GM19467 (cell line): ENCODE results near the gene NFIX.

Experiments used
- ATAC-seq: cut with Tn5 transposase; IDR thresholded peaks from one replicate; pipeline ENCODE4 v1.9.1; 2021; ENCODE audit warnings: mild to moderate bottlenecking, moderate library complexity; ENCODE audit not compliant: unreplicated experiment

Gene NFIX

DNA sequence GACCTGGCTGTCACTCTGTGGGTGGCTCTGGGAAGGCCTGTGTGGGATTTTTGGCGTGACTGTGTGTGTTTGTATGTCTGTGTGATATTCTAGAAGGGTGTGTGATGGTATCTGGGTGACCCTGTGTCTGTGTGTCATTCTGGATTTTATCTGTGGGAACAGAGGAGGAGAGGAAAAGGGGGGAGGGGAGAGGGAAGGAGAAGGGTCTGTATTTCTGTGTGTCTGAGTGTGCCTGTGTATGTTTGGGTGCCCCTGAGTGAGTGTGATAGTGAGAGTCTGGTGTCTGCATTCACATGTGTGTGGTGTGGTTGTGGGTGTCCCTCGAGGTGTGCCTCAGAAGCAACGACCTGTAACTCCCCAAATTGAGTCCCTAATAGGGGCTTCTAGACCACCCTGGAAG lies 8.1 kb upstream of the NFIX start:
- ATAC-seq, result no peak

DNA sequence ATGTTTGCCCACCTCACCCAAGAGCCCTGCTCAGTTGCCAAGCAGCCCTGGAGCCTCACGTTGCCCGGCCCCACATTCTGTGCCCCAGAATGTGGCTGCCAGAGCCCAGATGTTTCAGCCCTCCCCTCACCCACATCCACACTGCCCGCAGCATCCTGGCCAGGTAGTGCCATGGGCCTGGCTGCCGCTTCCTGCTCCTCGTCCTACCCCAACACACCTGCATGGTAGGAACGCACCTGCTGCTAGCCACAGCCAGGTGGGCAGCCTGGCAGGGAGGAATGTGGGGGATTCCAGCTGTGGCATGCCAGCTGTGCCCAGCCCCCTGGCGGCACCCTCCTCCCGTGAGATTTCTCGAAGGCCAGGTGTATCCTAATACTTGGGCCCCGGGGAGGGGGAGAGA lies 7.5 kb upstream of the NFIX start:
- ATAC-seq, result no peak

DNA sequence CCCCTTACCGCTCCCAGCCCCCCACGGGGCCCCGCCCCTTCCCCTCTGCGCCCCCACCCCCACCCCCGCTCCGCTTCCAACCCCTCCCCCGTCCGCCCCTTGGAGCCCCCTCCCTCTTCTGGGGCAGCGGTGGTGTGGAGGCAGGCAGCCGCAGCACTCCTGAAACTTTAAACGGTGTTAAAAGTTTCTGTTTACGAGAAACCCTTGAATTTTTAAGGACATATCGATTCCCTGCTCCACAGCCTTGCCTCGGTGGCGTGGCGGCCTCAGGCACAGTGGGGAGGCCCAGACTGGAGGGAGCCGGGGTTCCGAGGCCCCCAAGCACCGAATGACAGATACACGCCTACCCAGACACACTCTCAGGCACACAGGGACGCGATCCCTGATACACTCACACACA lies 4.8 kb upstream of the NFIX start:
- no peak for ATAC-seq

DNA sequence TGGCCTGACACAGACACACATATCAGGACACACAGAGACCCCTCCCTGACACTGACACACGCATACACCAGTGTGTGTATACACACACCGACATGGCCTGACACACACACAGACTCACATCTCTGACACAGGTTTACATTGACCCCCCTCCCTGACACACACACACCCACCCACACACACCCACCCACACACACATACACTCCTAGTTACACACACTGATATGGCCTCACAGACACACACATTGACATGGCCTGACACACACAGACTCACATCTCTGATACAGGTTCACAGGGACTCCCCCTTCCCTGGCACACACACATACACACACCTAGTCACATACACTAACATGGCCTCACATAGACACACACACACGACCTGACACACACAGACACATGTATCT lies 4.4 kb upstream of the NFIX start:
- ATAC-seq, result no peak

DNA sequence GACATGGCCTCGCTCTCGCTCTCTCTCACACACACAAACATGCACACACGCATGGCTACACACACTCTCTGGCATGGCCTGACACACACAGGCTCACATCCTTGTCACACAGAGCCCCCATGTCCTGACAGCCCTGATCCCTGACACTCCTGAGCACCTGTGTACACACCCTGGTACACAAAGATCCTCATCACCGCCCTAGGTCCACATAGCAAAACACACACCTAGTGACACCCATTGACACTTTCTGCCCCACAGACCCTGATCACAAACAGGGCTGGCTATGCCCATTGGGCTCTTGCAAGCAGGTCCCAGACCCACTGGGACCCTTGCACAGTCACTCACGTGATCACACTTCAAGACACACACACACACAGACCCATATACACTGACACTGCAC lies 4.0 kb upstream of the NFIX start:
- ATAC-seq, result no peak

DNA sequence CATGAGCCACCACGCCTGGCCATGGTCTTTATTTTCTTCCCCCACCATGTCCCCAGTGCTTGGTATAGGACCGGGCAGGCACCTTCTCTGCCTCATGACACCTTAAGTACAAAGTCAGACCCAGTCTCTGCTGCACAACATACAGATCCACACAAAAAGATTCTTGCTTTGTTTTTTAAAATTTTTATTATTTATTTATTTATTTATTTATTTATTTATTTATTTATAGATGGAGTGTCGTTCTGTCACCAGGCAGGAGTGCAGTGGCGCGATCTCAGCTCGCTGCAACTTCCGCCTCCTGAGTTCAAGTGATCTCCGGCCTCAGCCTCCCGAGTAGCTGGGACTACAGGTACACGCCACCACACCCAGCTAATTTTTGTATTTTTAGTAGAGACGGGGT lies 2.5 kb upstream of the NFIX start:
- ATAC-seq, result no peak

DNA sequence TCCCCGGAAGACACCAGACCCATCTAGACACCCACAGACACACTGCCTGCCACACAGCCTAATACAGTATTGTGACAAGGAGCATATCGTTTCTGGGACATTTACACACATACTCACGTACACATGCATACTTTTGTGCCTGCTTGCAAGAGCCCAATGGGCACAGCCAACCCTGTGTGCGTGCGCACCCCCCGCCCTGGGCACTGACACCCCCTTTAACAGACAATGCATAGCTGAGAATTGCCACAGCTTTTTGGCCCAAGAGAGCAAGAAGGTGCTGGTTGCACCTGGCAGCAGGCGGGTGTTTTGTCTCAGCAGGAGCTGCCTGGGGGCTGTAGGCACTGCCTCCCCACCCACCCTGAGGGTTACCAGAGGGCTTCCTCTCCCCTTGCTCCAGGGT lies 1.7 kb upstream of the NFIX start:
- no peak for ATAC-seq

DNA sequence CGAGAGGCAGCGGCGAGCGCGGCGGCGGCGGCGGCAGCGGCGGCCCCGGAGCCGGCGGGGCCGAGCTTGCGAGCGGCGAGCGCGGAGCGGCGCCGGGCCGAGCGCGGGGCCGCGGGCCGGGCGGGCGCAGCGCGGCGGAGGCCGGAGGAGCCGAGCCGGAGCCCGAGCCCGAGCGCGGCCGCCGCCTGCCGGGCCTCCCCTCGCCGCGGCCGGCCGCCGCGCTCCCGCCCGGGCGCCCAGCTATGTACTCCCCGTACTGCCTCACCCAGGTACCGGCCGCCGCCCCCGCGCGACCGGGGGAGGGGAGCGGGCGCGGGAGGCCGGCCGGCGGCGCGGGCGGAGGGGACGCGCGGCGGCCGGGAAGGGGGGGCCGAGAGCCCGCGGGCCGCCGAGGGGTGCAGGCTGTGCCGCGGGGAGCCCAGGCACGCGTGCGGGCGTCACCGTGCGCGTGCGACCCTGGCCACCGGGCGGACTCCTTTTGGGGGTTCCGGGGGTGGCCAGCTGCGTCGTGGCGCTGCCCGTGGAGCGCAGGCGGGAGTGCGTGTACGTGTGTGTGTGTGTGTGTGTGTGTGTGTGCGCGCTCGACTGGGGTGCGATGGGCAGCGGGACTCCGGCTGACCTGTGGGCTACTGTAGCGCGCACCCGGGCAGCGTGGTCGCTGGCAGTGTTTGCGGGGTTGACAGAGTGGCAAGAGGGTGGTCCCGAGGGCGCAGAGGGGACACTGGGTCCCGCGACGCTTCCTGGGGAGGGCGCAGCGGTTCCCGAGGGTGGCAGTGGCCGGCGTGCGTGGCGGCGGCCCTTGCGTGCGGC lies 526 bp downstream of the NFIX start:
- no peak for ATAC-seq

DNA sequence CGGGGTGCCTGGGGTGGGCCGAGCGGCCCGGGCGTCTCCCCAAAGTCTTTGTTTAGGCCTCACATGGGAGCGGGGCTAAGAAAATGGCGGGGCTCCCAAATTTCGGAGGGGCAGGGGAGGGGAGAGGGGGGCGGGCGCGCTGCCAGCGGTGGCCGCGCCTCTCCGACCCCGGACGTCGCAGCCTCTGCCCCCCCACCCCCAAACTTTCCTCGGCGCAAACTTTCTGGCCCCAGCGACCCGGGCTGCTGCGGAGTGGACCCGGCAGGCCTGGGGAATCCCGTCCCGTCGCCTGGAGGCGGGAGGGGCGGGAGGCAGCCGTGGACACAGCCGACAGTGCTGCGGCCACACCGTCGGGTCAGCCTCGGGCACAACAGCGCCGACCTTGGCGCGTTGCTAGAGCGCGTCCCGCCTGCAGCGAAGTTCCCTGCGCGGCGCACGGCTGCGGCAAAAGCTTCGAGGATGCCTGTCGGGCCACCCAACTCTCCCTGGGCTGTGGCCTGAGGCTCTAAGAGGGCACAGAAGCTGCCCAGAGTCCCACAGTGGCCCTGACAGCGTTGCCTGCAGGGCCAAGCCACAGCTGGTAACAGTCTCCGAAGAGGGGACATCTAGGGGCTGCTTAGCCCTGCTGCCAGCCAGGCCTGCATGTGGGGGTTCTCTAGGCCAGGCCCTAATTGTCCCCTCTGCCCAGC lies 1.3 kb downstream of the NFIX start:
- ATAC-seq, result no peak

DNA sequence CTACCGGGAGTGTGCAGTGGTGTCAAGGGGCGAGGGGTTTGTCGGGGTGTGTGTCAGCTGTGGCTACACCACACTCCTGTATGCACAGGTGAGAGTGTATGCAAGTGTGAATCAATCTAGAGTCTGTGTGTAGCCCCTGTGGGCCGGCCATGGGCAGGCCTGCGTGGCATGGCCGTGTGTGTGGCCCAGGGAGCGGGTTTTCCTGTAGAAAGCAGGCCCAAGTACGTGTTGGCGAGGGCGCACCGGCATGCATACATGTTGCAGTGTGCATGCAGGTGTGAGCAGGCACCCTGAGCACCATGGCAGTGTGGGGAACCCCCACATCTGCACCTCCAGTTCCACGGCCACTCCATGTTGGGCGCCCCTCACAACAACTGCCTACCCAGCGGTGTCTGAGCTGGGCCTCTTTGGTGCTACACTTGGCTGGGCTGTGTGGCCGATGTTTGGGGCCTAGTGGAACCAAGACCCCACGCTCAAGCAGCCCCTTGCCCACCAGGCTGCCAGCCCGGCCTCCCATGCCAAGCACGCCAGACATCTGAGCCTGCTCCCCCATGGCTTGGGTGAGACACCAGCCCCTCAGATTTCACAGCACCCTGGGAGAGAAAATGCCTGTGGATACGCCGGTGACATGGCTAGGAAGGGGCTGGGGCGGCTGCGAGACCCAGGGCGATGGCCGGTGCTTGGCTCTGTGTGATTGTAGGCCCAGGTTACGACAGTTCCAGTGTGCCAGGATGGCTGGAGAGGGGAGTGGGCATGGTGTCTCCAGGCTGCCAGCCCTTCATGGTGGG lies 2.1 kb downstream of the NFIX start:
- no peak for ATAC-seq

DNA sequence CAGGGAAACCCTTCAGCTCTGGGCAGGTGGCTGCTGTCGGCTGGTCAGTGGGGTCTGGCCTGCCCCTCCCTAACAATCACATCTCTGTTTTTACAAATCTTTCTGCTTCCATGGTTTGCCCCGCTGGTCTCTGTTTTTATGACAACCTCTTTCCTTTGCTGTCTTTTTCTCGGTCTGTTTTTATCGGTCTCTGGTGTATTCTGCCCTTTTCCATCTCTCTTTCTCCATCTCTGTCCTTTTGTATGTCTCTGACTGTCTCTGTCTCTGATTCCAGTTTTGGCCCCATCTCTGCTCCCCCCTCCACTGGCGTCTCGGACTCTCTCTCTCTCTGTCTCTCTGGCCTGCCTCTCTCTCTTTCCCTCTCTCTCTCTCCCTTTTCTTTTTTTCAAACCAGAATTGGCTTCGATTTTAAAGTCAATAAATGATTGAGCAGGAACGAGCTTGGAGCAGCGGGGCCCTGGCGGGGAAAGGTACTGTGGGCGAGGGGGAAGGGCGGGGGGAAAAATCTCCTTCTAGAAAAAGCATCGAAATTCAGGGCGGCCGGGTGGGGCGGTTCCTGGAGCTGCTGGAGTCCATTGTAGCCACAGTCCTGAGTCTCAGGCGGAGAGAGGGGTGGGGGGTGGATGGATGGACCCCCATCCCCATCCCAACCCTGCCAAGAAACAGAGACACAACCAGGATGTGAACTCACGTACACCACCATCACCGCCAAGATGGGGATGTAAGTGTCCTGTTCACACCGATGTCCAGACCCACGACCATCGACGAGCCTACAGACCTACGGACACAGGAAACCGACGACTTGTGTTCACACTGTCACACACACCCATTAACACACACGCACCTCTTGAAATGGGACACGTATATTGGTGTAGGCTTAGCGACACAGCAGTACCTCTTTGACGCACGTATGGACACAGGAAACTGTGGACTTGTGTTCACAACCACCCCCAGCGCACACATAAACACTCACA lies 3.0 kb downstream of the NFIX start:
- ATAC-seq, result no peak

DNA sequence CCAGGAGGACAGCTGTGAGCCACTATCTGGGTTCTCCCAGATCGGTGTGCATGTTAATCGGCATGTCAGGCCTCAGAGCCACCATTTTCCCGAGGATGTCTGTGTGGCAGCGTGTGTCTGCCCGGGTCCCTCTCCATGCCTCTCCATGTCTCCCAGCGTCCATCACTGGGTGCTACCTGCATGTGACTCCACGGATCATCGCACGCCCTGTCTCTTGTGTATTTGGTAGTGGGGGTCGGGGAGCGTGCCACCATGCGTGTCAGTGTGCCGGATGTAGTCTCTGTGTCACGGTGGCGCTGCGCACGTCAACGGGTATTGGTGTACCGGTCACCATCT lies 5.9 kb downstream of the NFIX start:
- ATAC-seq, result no peak

DNA sequence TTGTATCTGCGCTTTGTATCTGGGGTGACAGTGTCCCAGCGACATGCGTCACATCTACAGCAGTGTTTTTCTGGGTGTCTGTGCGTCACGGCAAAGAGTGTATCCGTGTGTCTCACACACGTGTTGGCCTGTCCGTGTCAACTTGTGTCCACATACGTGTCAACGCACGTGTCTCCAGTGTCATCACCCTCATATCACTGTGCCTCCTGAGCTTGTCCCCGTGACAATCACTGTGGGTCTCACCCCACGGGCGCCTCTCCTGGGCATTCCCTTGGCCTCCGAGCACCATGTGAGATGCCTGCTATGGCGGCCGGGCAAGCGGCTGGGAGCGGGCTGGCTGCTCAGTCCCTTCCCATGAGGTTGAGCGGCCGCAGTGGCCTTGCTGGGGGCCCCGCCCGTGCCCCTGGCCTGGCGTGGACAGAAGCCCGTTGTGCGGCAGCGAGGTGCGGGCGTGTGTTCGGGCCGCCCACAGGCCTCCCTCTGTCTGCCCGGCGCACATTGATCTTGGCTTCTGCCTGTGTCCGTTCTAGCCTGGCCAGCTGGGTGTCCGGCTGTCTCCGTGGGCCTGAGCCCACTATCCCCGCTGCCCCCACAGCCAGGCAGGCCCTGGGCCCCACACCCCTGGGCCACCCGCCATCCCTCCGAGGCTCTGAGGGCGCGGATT lies 6.4 kb downstream of the NFIX start:
- ATAC-seq, result no peak

DNA sequence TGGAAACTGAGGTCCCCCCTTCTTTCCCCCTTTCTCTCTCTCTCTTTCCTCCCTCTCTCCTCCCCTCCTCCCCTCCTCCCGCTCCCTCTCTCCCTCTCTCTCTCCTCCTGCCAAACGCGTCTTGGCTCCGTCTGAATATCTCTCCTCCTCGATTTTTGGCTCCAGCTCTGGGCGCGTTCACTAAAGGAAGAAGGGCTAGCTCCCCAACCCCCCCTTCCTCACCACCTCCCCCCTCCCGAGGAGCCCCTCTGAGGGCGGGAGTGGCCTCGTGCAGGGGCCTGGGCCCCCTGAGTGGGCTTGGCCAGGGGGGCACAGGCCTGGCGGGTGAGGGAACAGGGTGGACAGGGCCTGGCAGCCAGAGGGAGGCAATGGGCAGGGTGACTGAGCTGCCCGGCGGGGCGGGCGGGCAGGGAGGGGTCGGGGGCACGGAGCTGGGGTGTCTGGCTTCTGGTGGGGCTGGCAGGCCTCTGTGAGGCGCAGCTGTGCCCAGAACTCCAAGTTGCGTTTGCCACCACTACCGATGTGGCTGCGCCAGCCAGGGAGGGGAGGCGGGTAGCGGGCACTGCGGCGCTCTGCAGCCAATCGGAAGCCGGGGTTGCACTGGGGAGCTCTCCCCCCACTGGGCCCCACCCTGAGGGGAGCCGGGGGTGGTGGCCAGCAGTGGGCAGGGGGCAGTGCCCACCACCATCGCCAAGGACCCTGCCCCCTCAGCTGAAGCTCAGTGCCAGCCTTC lies 7.1 kb downstream of the NFIX start:
- ATAC-seq, result no peak

DNA sequence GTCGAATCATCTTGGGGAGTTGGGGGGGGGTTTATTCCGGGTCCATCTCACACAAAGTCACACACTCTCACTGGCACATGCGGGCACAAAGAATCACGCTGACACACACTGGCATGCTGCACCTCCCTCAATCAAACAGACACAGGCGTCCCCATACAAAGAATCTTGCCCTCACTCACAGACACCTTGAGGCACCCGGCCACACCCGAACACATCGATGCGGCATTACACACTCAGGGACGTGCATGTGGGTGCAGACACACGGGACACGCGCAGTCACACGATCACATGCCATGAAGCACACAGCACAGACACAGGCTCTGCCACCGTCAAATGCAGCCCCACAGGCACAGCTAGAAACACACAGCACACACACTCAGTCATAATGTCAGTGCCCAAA lies 7.8 kb downstream of the NFIX start:
- no peak for ATAC-seq

DNA sequence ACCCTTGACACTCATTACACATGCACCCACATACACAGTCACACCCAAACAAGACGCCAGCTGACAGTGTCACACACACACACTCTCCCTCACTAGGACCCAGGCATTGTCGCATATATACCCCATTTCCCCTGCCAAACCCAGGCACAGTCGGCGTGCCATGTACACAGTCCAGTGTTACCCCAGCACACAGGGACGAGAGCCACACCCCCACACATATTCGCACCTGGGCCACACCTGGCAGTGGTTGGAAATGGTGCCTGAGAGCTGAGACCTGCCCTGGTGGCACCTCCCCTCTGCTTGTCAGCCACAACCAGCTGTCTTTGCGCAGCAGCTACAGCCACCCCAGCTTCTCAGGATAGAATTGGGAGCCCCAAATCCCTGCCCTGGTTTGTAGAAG lies 9.0 kb downstream of the NFIX start:
- no peak for ATAC-seq

DNA sequence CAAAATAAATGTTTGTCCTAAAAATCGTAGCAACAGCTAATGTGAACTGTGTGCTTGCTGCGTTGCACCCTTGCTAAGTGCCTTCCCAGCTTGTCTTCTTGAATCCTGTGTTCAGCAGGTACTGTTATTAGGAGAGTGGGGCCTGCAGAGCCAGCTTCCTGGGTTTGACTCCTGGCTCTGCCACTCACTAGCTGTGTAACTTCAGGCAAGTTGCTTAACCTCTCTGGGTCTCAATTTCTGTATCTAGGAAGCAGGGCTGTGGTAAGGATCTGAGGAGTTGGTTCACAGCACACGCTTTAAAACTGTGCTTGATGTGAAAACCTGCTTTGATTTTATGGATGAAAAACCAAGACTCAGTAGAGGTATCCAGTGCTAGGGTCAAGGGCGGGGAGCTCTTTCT lies 10.0 kb downstream of the NFIX start:
- ATAC-seq, result no peak

DNA sequence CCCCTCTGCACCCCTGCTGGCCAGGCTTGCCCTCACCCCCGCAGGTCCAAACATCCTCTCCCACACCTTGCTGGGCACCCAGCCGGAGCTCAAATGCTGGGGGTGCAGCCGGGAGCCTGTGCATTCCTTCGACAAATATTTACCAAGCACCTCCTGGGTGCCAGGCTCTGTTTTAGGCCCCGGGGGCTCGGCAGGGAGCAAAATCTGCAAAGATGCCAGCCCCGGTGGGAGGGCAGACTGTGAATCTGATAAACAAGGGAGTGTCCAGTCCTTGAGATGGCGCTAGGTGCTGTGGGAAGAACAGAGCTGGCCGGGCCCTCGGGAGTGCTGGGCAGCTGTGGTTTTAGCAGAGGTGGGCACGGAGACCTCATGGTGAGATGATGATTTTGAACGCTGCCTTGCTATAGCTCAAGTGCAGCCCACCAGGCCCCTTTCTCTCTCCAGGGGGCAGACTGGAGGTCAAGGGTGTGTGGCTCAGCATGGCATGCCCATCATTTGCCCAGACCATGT lies 10.6 kb downstream of the NFIX start:
- no peak for ATAC-seq
